GM12878 (cell line): Measurements from ENCODE around the gene PTPN5. TPM values are rescaled to one million over a fixed set of nuclear protein-coding genes. Genes with fewer than 3 reads are reported as not detected.

Experiments used
- ATAC-seq: fragments of 200-7000 bp; cut with Tn5 transposase; 3 replicates; pipeline ENCODE4 v1.9.1; 2020; ENCODE audit warnings: mild to moderate bottlenecking, moderate library complexity
- BruUV-seq: library from RNA; stranded (reverse); fragments of 400-500 nt; replicated peaks from 2 replicates; lab custom pipeline; 2021; lab: Mats Ljungman, UMichigan
- CTCF ChIA-PET: fragments of 300-600 bp; sonication (Branson Sonifier 250); formaldehyde crosslinking; extraction: SDS; loops from one replicate; lab custom pipeline; 2021; ENCODE audit warnings: inconsistent platforms; lab: Yijun Ruan, JAX
- POLR2A ChIA-PET: fragments of 350-600 bp; formaldehyde crosslinking; extraction: SDS; loops from one replicate; lab custom pipeline; 2021; ENCODE audit warnings: inconsistent platforms; lab: Charles Lee
- RAD21 ChIA-PET: fragments of 300-600 bp; sonication (Branson Sonifier 250); formaldehyde crosslinking; loops from one replicate; lab custom pipeline; 2023; ENCODE audit warnings: antibody characterized with exemption; ENCODE audit not compliant: unreplicated experiment; lab: Charles Lee
- SMC1A ChIA-PET: fragments of 300-600 bp; sonication (Branson Sonifier 250); formaldehyde crosslinking; loops from one replicate; lab custom pipeline; 2023; ENCODE audit not compliant: unreplicated experiment, uncharacterized antibody; lab: Charles Lee
- DNase-seq: peaks from one replicate; pipeline ENCODE4 v3.0.0-alpha.2; 2011; ENCODE audit warnings: low read depth, low spot score
- FAIRE-seq: peaks from 3 replicates; lab custom pipeline; 2011; peaks lifted over from hg19 to GRCh38; lab: Jason Lieb, UNC
- H2AFZ ChIP-seq: 2 replicates; pipeline ENCODE4 v1.6.0; 2011; ENCODE audit warnings: low read depth, low read length, control low read depth; ENCODE audit not compliant: control insufficient read depth
- H3K27ac ChIP-seq: 2 replicates; pipeline ENCODE4 v1.5.1; 2011; ENCODE audit warnings: control low read depth; ENCODE audit not compliant: control insufficient read depth, insufficient read depth
- H3K27me3 ChIP-seq, 2 experiments: replicated peaks in 1 of 2; 2 replicates each; pipeline versions ENCODE4 v1.6.0 to v1.6.1; 2011; ENCODE audit warnings: low read length in 1 of 2; ENCODE audit not compliant: control insufficient read depth in 2 of 2, insufficient read depth in 2 of 2
- H3K36me3 ChIP-seq, 2 experiments: 2 replicates each; pipeline ENCODE4 v1.5.1; 2011; ENCODE audit warnings: low read length in 1 of 2; ENCODE audit not compliant: control insufficient read depth in 2 of 2, insufficient read depth in 2 of 2
- H3K4me1 ChIP-seq: 2 replicates; pipeline ENCODE4 v1.6.1; 2011; ENCODE audit warnings: mild to moderate bottlenecking, low read length, moderate library complexity, mixed read lengths; ENCODE audit not compliant: control insufficient read depth, insufficient read depth
- H3K4me2 ChIP-seq: 2 replicates; pipeline ENCODE4 v1.6.0; 2011; ENCODE audit warnings: control low read depth; ENCODE audit not compliant: control insufficient read depth, insufficient read depth
- H3K4me3 ChIP-seq: fragments of 200-600 bp; sonication (generic); 2 replicates; pipeline ENCODE4 v1.5.1; 2016
- H3K79me2 ChIP-seq: 2 replicates; pipeline ENCODE4 v1.6.0; 2011; ENCODE audit warnings: low read length; ENCODE audit not compliant: control insufficient read depth, insufficient read depth
- H3K9ac ChIP-seq: 2 replicates; pipeline ENCODE4 v1.8.0; 2011; ENCODE audit warnings: low read length, control low read depth, mixed read lengths; ENCODE audit not compliant: control insufficient read depth, insufficient read depth
- H3K9me3 ChIP-seq: replicated peaks from 3 replicates; pipeline ENCODE4 v1.5.1; 2011; ENCODE audit warnings: mild to moderate bottlenecking, low read length; ENCODE audit not compliant: control insufficient read depth, insufficient read depth
- H4K20me1 ChIP-seq: 2 replicates; pipeline ENCODE4 v1.6.0; 2011; ENCODE audit not compliant: control insufficient read depth, insufficient read depth
- BHLHE40 ChIP-seq, 2 experiments: fragments of 450-650 bp in 1 of 2; IDR thresholded peaks; 2 replicates each; pipeline ENCODE4 v1.6.1; 2011 to 2017; ENCODE audit warnings: low read depth in 2 of 2, borderline replicate concordance in 1 of 2, improper control_type of control experiment in 1 of 2, low read length in 1 of 2, mild to moderate bottlenecking in 1 of 2
- CHD2 ChIP-seq: IDR thresholded peaks from 2 replicates; pipeline ENCODE4 v1.6.1; 2011; ENCODE audit warnings: low read depth, low read length, improper control_type of control experiment, borderline replicate concordance
- EGR1 ChIP-seq, 2 experiments: IDR thresholded peaks; 1 replicate in 1 of 2; 2 replicates in 1 of 2; pipeline ENCODE4 v1.6.1; 2011 to 2012; ENCODE audit warnings: low read depth in 2 of 2, low read length in 2 of 2, borderline replicate concordance in 1 of 2, mild to moderate bottlenecking in 1 of 2, moderate library complexity in 1 of 2
- IKZF1 ChIP-seq: fragments of 450-650 bp; conservative IDR thresholded peaks from 2 replicates; pipeline ENCODE4 v1.6.1; 2017; ENCODE audit warnings: antibody characterized with exemption, mild to moderate bottlenecking
- NFIC ChIP-seq: IDR thresholded peaks from 2 replicates; pipeline ENCODE4 v1.6.1; 2012; ENCODE audit warnings: low read depth, mild to moderate bottlenecking, inconsistent platforms, low read length, moderate library complexity
- NFYB ChIP-seq: IDR thresholded peaks from 2 replicates; pipeline ENCODE4 v1.6.1; 2011; ENCODE audit warnings: low read depth, mild to moderate bottlenecking, low read length, improper control_type of control experiment, moderate library complexity; ENCODE audit not compliant: insufficient read depth
- NKRF ChIP-seq: fragments of 450-650 bp; conservative IDR thresholded peaks from 2 replicates; pipeline ENCODE4 v1.6.1; 2017; ENCODE audit warnings: mild to moderate bottlenecking, moderate library complexity
- NR2F1 ChIP-seq: fragments of 450-650 bp; conservative IDR thresholded peaks from 2 replicates; pipeline ENCODE4 v1.6.1; 2017; ENCODE audit warnings: mild to moderate bottlenecking
- POU2F2 ChIP-seq: IDR thresholded peaks from 3 replicates; pipeline ENCODE4 v1.6.1; 2011; ENCODE audit warnings: low read depth, mild to moderate bottlenecking, low read length, borderline replicate concordance
- SP1 ChIP-seq: IDR thresholded peaks from one replicate; pipeline ENCODE4 v1.6.1; 2011; ENCODE audit warnings: low read depth, low read length
- TCF7 ChIP-seq: IDR thresholded peaks from 2 replicates; pipeline ENCODE4 v1.6.1; 2014; ENCODE audit warnings: antibody characterized with exemption, borderline replicate concordance
- USF1 ChIP-seq: IDR thresholded peaks from 2 replicates; pipeline ENCODE4 v1.6.1; 2011; ENCODE audit warnings: borderline replicate concordance, low read depth, mild to moderate bottlenecking, moderate library complexity, mixed read lengths, low read length; ENCODE audit not compliant: insufficient read depth; ENCODE audit errors: extremely low read length
- WGBS: methylation state at CpG from one replicate; pipeline ENCODE4 v1.1.6; 2016; ENCODE audit warnings: low lambda C conversion rate; ENCODE audit not compliant: insufficient replicate concordance, insufficient coverage; ENCODE audit errors: missing lambda C conversion rate; 5-methylcytosine and 5-hydroxymethylcytosine counted together
- in situ Hi-C: fragments of 300-500 bp; cut with MboI; formaldehyde crosslinking; loops from 9 replicates; pipeline ENCODE4 v1.14.3; 2018; ENCODE audit warnings: mixed read lengths
- intact Hi-C: fragments of 100-400 bp; cut with micrococcal nuclease; formaldehyde crosslinking; loops from one replicate; pipeline ENCODE4 v1.14.2; 2022; ENCODE audit not compliant: unreplicated experiment
- polyA plus RNA-seq, 11 experiments: library from polyadenylated mRNA; depleted of rRNA in 4 of 11; unstranded in 6 of 11; stranded (reverse) in 5 of 11; fragments of >200 nt; fragmentation: Nextera tagmentation in 4 of 11; fragmentation: Illumina TruSeq in 1 of 11; extraction: Ambion mirVana in 4 of 11; extraction: Trizol in 1 of 11; gene quantifications; 1 replicate in 1 of 11; 2 replicates in 10 of 11; pipeline versions ENCODE4 v1.2.1 to v1.2.3, GENCODE V29; 2011 to 2016; ENCODE audit warnings: inconsistent platforms in 2 of 11, missing spikeins in 2 of 11, low read depth in 1 of 11
- total RNA-seq, 4 experiments: library from RNA; depleted of rRNA in 3 of 4; stranded (reverse); fragments of >200 nt in 3 of 4; fragmentation: Illumina TruSeq in 1 of 4; extraction: Trizol in 1 of 4; gene quantifications; 2 replicates each; pipeline versions ENCODE4 v1.2.1 to v1.2.3, GENCODE V29; 2013 to 2021

PTPN5 gene
- total and polyA plus RNA-seq, 10 of the 15 experiments (the other 5 are each of a cell fraction or from before 2014, with no cell fraction given), result 0.04 to 0.06 (median 0.05) TPM; not detected in 7

GRCh38 chr11:18699269-18699596 is 92.4 kb downstream of the PTPN5 start:
- intact Hi-C loops, result no loop called here

DNA sequence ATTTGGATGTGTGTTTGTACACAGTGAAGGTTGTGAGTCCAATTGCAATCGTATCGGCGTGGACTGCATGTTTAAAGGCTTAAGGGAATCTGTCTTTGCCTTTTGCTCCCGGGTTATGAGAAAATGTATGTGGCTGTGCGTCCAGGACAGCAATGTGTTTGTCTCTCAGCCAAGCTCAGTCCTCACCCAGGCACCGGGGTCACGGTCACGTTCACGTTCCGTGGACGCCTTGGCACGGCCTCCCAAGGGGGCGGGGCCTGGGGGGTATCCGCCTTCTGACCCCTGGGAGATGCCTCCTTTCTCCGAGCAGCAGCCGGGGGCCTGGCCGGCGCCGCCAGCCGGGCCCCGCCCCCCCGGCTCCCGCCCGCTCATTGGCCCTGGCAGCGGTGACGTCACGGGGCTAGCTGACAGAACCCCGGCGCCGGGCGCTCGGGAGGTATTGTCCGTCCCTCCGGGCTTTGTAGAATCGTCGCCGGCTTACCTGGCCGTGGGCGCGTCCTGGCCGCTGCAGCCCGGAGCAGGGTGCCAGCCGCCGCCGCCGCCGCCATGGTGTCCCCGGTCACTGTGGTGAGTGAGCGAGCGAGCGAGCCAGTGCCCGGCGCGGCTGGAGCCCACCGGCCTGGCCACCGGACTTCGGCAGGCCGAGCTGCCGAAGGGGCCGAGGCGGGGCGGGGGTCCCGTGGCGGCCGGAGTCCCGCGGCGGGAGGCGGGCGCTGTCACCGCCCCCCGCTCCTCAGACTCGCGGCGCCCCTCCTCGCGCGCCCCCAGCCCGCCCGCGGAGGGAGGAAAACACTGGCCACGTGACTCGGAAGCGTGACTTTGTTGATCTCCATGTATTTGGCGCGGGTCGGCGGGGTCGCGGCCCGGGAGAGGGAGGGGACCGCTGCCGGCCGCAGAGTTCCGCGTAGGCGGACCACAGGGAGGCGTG is 93.0 kb downstream of the PTPN5 start, which contains the start of gene TMEM86A:
Gene TMEM86A, plus strand, starts transcription at position 439 of the 928 bp plus-strand sequence. Its CDS starts 108 bp downstream, at position 547.
- DNase-seq (no peak), ATAC-seq (peak; percentile 94), FAIRE-seq (no peak)
- RAD21 ChIA-PET, result no interaction called here
- intact Hi-C loops, result no loop called here
- BruUV-seq, result no TSS peak
- peaks cover 5 to 16% of the 10 kb centered on the region in 2 experiments for H3K27me3 ChIP-seq
- H3K36me3 ChIP-seq, result no peaks in the 10 kb centered on the region
- 3% methylated on average over 42 of the region's 98 CpGs for WGBS
- H4K20me1 ChIP-seq, result no peaks in the 10 kb centered on the region
- H3K4me2 ChIP-seq, result peak within 1 kb of the TSS; percentile 91
- POLR2A ChIA-PET, result interaction anchor here (1.6 kb wide), 1 partner anchor 65 kb away, joined by 4 read pairs; the partner anchor contains the start of gene SPTY2D1
- peak within 1 kb of the TSS; percentile 73 for H3K4me3 ChIP-seq
- CTCF ChIA-PET, result interaction anchor here (1.0 to 1.8 kb wide), 4 partner anchors 23 to 33 kb away, joined by 3 to 5 read pairs (median 3); partner anchors contain the start of gene IGSF22
- in situ Hi-C loops, result no loop called here
- SMC1A ChIA-PET, result interaction anchor here (0.7 kb wide), 1 partner anchor 22 kb away, joined by 3 read pairs; no protein-coding TSS in a partner anchor
- H2AFZ ChIP-seq, result peak within 1 kb of the TSS; percentile 68
- H3K27ac ChIP-seq, result no peak within 1 kb of the TSS
- no peak within 1 kb of the TSS for H3K9ac ChIP-seq
- peaks cover 6% of the 10 kb centered on the region; the same call in 1 of the 2 replicates for H3K4me1 ChIP-seq
- no peaks in the 10 kb centered on the region for H3K9me3 ChIP-seq
- H3K79me2 ChIP-seq, result no peaks in the 10 kb centered on the region
- peak; percentile 69 to 84; a peak in 3 of 4 replicates for TF ChIP-seq BHLHE40 (IDR thresholded peaks at IDR 0.05; ENCODE audit: borderline replicate concordance in 1 of 2, low read depth in 2 of 2, low read length in 1 of 2)
- TF ChIP-seq SP1, result peak; percentile 28
- TF ChIP-seq CHD2, result no peak
- 0 out of 3 replicates have a peak, but pooled peaks of 1 of the 2 experiments have one; percentile 13 for TF ChIP-seq EGR1 (IDR thresholded peaks at IDR 0.05; ENCODE audit: borderline replicate concordance in 1 of 2, low read depth in 2 of 2, low read length in 2 of 2)
- TF ChIP-seq NKRF, result peak; percentile 52; the same call in 1 of the 2 replicates
- 0 out of 2 replicates have a peak, but pooled peaks have one; percentile 18 for TF ChIP-seq NFYB
- TF ChIP-seq NR2F1, result peak; percentile 54
- TF ChIP-seq USF1, result peak; percentile 72
- TF ChIP-seq NFIC, result no peak
- TF ChIP-seq IKZF1, result peak; percentile 31; the same call in 1 of the 2 replicates

More at GRCh38 chr11:18699269-18699596, 92.4 kb downstream of the PTPN5 start:
- Histone ChIP-seq H3K9me3 (no peaks in the 10 kb centered on the region), H2AFZ (peak overlapping the region; percentile 4; the same call in 1 of the 2 replicates), H3K27ac (no peak overlapping the region), H3K9ac (no peak overlapping the region), H3K79me2 (no peaks in the 10 kb centered on the region), H3K4me2 (peak overlapping the region; percentile 91), H3K27me3 (peaks cover 7 to 16% of the 10 kb centered on the region in 2 experiments), H3K36me3 (no peaks in the 10 kb centered on the region), H3K4me3 (peak overlapping the region; percentile 73), H4K20me1 (no peaks in the 10 kb centered on the region), H3K4me1 (peaks cover 6% of the 10 kb centered on the region; the same call in 1 of the 2 replicates)
- ChIA-PET RAD21 (no interaction called here), SMC1A (no interaction called here), POLR2A (no interaction called here), CTCF (no interaction called here)
- no peak for FAIRE-seq
- TF ChIP-seq POU2F2, result no peak
- TF ChIP-seq TCF7, result no peak
- in situ Hi-C loops, result no loop called here
- 7% methylated on average over 9 of the region's 9 CpGs for WGBS
- BruUV-seq, result no TSS peak
- ATAC-seq, result no peak
- DNase-seq, result no peak
